Naive thymus-derived CD4-positive, alpha-beta T cell (primary cell): Measurements from ENCODE around the gene PRR15. TPM values are rescaled to one million over a fixed set of nuclear protein-coding genes. Genes with fewer than 3 reads are reported as not detected.

ENCODE experiments used
- ATAC-seq: fragments of 150-1000 bp; cut with Tn5 transposase; 2 replicates; pipeline ENCODE4 v1.10.0; 2021; ENCODE audit warnings: mild to moderate bottlenecking, moderate library complexity
- CTCF ChIA-PET: fragments of 350-600 bp; sonication (Branson Sonifier 250); formaldehyde crosslinking; loops from one replicate; lab custom pipeline; 2021; ENCODE audit warnings: antibody characterized with exemption; lab: Charles Lee
- POLR2A ChIA-PET: fragments of 350-600 bp; sonication (Branson Sonifier 250); formaldehyde crosslinking; loops from one replicate; lab custom pipeline; 2021; ENCODE audit warnings: antibody characterized with exemption, inconsistent platforms; lab: Charles Lee
- DNase-seq, 9 donors: peaks; one replicate each; pipeline versions ENCODE4 v3.0.0 to v3.0.0-alpha.2; 2020 to 2022; ENCODE audit warnings: mixed read lengths in 1 of 9
- H3K27ac ChIP-seq: one replicate; pipeline ENCODE4 v1.7.0; 2013; ENCODE audit warnings: mild to moderate bottlenecking, low read depth, low read length, moderate library complexity
- H3K27me3 ChIP-seq, 2 donors: one replicate each; pipeline ENCODE4 v1.7.0; 2013; ENCODE audit warnings: low read length in 2 of 2, mild to moderate bottlenecking in 2 of 2, moderate library complexity in 2 of 2; ENCODE audit not compliant: control insufficient read depth in 2 of 2, insufficient read depth in 2 of 2
- H3K36me3 ChIP-seq, 3 experiments: 1 replicate in 2 of 3; 2 replicates in 1 of 3; pipeline ENCODE4 v1.7.0; 2013; ENCODE audit warnings: low read length in 3 of 3, mild to moderate bottlenecking in 3 of 3, moderate library complexity in 1 of 3; ENCODE audit not compliant: insufficient read depth in 3 of 3, control insufficient read depth in 2 of 3
- H3K4me1 ChIP-seq, 2 donors: one replicate each; pipeline ENCODE4 v1.7.0; 2013; ENCODE audit warnings: low read length in 2 of 2, mild to moderate bottlenecking in 2 of 2, moderate library complexity in 1 of 2; ENCODE audit not compliant: control insufficient read depth in 2 of 2, insufficient read depth in 2 of 2
- H3K4me3 ChIP-seq: 2 replicates; pipeline ENCODE4 v1.7.0; 2013; ENCODE audit warnings: mild to moderate bottlenecking, low read length
- H3K9me3 ChIP-seq, 3 experiments: 1 replicate in 2 of 3; 2 replicates in 1 of 3; pipeline ENCODE4 v1.7.0; 2013; ENCODE audit warnings: low read length in 3 of 3; ENCODE audit not compliant: control insufficient read depth in 2 of 3
- H3K27ac Mint-ChIP-seq, 9 donors: one replicate each; pipeline ENCODE4 v1.8.0; 2020 to 2022; ENCODE audit warnings: mixed read lengths in 9 of 9, mild to moderate bottlenecking in 8 of 9, moderate library complexity in 5 of 9, inconsistent platforms in 2 of 9
- H3K27me3 Mint-ChIP-seq, 5 donors: one replicate each; pipeline ENCODE4 v1.8.0; 2021 to 2022; ENCODE audit warnings: mixed read lengths in 5 of 5, mild to moderate bottlenecking in 1 of 5
- H3K36me3 Mint-ChIP-seq, 5 donors: one replicate each; pipeline ENCODE4 v1.8.0; 2020 to 2022; ENCODE audit warnings: mixed read lengths in 5 of 5, mild to moderate bottlenecking in 3 of 5, inconsistent platforms in 1 of 5
- H3K4me1 Mint-ChIP-seq, 7 donors: one replicate each; pipeline ENCODE4 v1.8.0; 2020 to 2022; ENCODE audit warnings: mixed read lengths in 7 of 7, mild to moderate bottlenecking in 3 of 7, inconsistent platforms in 1 of 7
- H3K4me3 Mint-ChIP-seq, 10 donors: one replicate each; pipeline ENCODE4 v1.8.0; 2020 to 2022; ENCODE audit warnings: mild to moderate bottlenecking in 10 of 10, mixed read lengths in 10 of 10, moderate library complexity in 6 of 10, inconsistent platforms in 2 of 10
- H3K9me3 Mint-ChIP-seq, 11 donors: one replicate each; pipeline ENCODE4 v1.8.0; 2020 to 2022; ENCODE audit warnings: mixed read lengths in 11 of 11, mild to moderate bottlenecking in 4 of 11, inconsistent platforms in 1 of 11, moderate library complexity in 1 of 11
- intact Hi-C, 2 donors: fragments of 100-400 bp; cut with micrococcal nuclease; formaldehyde crosslinking; loops; one replicate each; pipeline ENCODE4 v1.15.1; 2023
- polyA plus RNA-seq, 2 donors: library from polyadenylated mRNA; unstranded; fragments of 300-500 nt; fragmentation: Illumina TruSeq; gene quantifications; one replicate each; pipeline ENCODE4 v1.2.3, GENCODE V29; 2021
- total RNA-seq, 6 experiments: library from RNA in 5 of 6; stranded (reverse) in 5 of 6; gene quantifications; 1 replicate in 5 of 6; 2 replicates in 1 of 6; pipeline ENCODE4 v1.2.3 and lab custom pipeline; 2021 to 2026

The PRR15 gene
- total and polyA plus RNA-seq, 7 experiments from 2014 or later, result not detected

DNA sequence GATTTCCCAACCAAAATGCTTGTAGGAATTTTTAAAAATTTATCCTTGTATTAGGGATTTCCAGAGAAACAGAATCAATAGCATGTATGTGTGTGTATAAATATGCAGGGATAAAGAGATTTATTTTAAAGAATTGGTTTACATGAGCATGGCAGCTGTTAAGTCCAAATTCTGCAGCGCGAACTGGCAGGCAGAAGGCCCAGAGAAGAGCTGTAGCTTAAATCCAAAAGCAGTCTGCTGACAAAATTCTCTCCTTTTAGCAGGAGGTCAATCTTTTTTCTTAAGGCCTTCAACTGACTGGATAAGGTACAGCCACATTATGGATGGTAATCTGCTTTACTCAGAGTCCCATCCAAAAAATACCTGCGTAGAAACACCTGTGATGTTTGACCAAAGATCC, 42.0 kb downstream of the PRR15 start:
- peaks cover 0 to 23% (median 7%) of the 10 kb centered on the region in 5 donors for H3K27me3 Mint-ChIP-seq
- no peaks in the 10 kb centered on the region for H3K36me3 Mint-ChIP-seq
- no peaks in the 10 kb centered on the region for H3K9me3 ChIP-seq
- ATAC-seq, result no peak
- no peaks in the 10 kb centered on the region for H3K4me1 ChIP-seq
- intact Hi-C loops, result no loop called here
- DNase-seq, result no peak
- no peak overlapping the region for H3K4me3 ChIP-seq
- H3K4me1 Mint-ChIP-seq, result no peaks in the 10 kb centered on the region
- peaks cover 0 to 6% (median 2%) of the 10 kb centered on the region in 11 donors for H3K9me3 Mint-ChIP-seq
- H3K27me3 ChIP-seq, result no peaks in the 10 kb centered on the region
- H3K27ac ChIP-seq, result no peak overlapping the region
- H3K27ac Mint-ChIP-seq, result no peak overlapping the region
- H3K4me3 Mint-ChIP-seq, result no peak overlapping the region
- H3K36me3 ChIP-seq, result no peaks in the 10 kb centered on the region
- ChIA-PET POLR2A (no interaction called here), CTCF (no interaction called here)

DNA sequence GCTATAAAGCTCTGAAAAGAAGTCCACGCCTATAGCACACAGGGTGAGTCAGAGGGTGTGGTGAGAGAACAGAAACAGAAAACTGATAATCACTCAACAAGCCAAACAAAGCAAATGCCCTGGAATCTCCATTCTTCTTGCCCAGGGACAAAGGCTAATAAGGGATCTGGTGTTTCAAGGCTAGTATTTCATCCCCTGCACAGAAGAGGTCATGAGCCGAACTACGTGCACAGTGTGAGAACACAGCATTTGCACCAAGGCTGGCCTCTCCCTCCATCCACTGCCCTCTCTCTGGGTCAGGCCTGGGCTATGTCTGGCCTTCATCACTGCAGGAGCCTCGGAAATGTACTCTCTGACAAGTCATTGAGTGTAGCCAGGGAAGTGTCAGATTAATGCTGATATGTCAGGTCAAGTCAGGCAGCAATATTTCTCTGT, 42.7 kb downstream of the PRR15 start:
- CTCF ChIA-PET, result no interaction called here
- POLR2A ChIA-PET, result no interaction called here
- no peak overlapping the region for H3K27ac ChIP-seq
- intact Hi-C loops, result no loop called here
- Mint-ChIP-seq H3K36me3 (no peaks in the 10 kb centered on the region), H3K4me1 (no peaks in the 10 kb centered on the region), H3K27me3 (peaks cover 0 to 23% (median 7%) of the 10 kb centered on the region in 5 donors), H3K4me3 (no peak overlapping the region), H3K9me3 (peaks cover 0 to 6% (median 2%) of the 10 kb centered on the region in 11 donors), H3K27ac (no peak overlapping the region)
- no peaks in the 10 kb centered on the region for H3K4me1 ChIP-seq
- H3K4me3 ChIP-seq, result no peak overlapping the region
- no peak for ATAC-seq
- DNase-seq, result no peak
- H3K36me3 ChIP-seq, result no peaks in the 10 kb centered on the region
- no peaks in the 10 kb centered on the region for H3K9me3 ChIP-seq
- H3K27me3 ChIP-seq, result no peaks in the 10 kb centered on the region

DNA sequence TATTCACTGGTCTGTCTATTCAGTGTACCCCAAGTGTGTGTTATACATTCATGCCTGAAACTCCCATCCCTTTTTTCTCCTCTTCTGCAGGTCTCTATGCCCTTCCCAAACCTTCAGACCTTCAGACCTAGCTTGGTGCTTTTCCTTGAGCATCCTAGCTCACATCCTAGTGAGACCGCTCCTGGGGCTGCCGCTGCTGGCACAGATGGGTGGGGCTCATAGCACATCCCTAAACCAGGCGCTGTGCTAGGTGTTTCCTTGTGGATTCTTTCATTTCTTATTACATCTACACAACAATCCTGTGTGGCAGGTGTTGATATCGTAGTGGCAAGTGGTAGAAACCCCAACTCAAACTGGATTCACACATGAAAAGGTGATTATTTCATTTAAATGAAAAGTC, 43.2 kb downstream of the PRR15 start:
- peaks cover 0 to 6% (median 2%) of the 10 kb centered on the region in 11 donors for H3K9me3 Mint-ChIP-seq
- ChIA-PET CTCF (no interaction called here), POLR2A (no interaction called here)
- no peaks in the 10 kb centered on the region for H3K4me1 Mint-ChIP-seq
- ATAC-seq, result no peak
- Histone ChIP-seq H3K27ac (no peak overlapping the region), H3K4me3 (no peak overlapping the region), H3K4me1 (no peaks in the 10 kb centered on the region), H3K9me3 (no peaks in the 10 kb centered on the region), H3K36me3 (no peaks in the 10 kb centered on the region), H3K27me3 (no peaks in the 10 kb centered on the region)
- DNase-seq, result no peak
- H3K27ac Mint-ChIP-seq, result no peak overlapping the region
- no peaks in the 10 kb centered on the region for H3K36me3 Mint-ChIP-seq
- H3K4me3 Mint-ChIP-seq, result no peak overlapping the region
- intact Hi-C loops, result no loop called here
- H3K27me3 Mint-ChIP-seq, result peaks cover 0 to 27% (median 8%) of the 10 kb centered on the region in 5 donors

DNA sequence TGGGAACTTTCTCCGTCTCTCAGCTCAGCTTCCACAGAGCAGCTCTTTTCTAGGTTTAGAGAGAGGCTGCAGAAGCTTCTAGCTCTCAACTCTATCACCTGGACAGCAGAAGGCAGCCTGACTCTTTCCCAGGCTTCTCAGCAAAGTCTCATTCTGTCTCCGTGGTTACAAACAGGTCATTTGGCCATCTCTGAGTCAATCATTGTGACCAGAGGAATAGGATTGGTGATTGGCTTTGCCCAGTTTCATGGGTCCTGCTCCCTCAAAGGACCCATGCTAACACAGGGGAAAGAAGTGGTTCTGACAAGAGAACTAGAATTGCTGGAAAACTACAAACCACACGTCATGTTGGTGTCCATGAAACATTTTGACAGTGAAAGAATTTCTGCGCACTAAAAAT, 43.6 kb downstream of the PRR15 start:
- POLR2A ChIA-PET, result no interaction called here
- peaks cover 0 to 6% (median 2%) of the 10 kb centered on the region in 11 donors for H3K9me3 Mint-ChIP-seq

DNA sequence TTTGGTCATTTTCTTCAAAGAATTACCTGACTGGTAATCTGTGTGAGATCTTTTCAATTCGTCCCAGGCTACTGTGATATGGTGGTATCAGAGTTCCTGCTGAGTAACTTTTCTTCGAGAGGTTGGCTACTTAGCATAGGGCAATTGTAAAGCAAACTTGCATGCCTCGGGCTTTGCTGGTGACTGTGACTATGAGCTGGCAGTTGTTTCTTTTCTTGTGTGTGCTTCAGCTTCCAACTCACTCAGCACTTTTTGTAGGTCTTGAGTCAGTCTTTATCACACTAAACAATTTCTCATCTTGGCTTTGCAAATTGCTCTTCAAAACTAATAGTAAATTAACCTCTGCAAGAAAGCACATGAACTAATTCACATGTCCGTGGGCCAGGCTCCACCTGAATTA, 44.3 kb downstream of the PRR15 start:
- Mint-ChIP-seq H3K4me3 (no peak overlapping the region), H3K4me1 (no peaks in the 10 kb centered on the region), H3K36me3 (no peaks in the 10 kb centered on the region), H3K9me3 (peaks cover 0 to 6% (median 2%) of the 10 kb centered on the region in 11 donors), H3K27me3 (peaks cover 0 to 30% (median 10%) of the 10 kb centered on the region in 5 donors), H3K27ac (no peak overlapping the region)
- Histone ChIP-seq H3K4me3 (no peak overlapping the region), H3K27ac (no peak overlapping the region), H3K27me3 (no peaks in the 10 kb centered on the region), H3K36me3 (no peaks in the 10 kb centered on the region), H3K4me1 (no peaks in the 10 kb centered on the region), H3K9me3 (no peaks in the 10 kb centered on the region)
- intact Hi-C loops, result no loop called here
- POLR2A ChIA-PET, result no interaction called here
- no peak for DNase-seq
- ATAC-seq, result no peak
- CTCF ChIA-PET, result no interaction called here

More for the DNA sequence above, 43.6 kb downstream of the PRR15 start:
- Mint-ChIP-seq H3K27ac (no peak overlapping the region), H3K4me1 (no peaks in the 10 kb centered on the region), H3K36me3 (no peaks in the 10 kb centered on the region), H3K27me3 (peaks cover 0 to 31% (median 10%) of the 10 kb centered on the region in 5 donors), H3K4me3 (no peak overlapping the region)
- Histone ChIP-seq H3K9me3 (no peaks in the 10 kb centered on the region), H3K27me3 (no peaks in the 10 kb centered on the region), H3K27ac (no peak overlapping the region), H3K36me3 (no peaks in the 10 kb centered on the region), H3K4me3 (no peak overlapping the region), H3K4me1 (no peaks in the 10 kb centered on the region)
- CTCF ChIA-PET, result no interaction called here
- DNase-seq, result no peak
- ATAC-seq, result no peak
- intact Hi-C loops, result no loop called here

DNA sequence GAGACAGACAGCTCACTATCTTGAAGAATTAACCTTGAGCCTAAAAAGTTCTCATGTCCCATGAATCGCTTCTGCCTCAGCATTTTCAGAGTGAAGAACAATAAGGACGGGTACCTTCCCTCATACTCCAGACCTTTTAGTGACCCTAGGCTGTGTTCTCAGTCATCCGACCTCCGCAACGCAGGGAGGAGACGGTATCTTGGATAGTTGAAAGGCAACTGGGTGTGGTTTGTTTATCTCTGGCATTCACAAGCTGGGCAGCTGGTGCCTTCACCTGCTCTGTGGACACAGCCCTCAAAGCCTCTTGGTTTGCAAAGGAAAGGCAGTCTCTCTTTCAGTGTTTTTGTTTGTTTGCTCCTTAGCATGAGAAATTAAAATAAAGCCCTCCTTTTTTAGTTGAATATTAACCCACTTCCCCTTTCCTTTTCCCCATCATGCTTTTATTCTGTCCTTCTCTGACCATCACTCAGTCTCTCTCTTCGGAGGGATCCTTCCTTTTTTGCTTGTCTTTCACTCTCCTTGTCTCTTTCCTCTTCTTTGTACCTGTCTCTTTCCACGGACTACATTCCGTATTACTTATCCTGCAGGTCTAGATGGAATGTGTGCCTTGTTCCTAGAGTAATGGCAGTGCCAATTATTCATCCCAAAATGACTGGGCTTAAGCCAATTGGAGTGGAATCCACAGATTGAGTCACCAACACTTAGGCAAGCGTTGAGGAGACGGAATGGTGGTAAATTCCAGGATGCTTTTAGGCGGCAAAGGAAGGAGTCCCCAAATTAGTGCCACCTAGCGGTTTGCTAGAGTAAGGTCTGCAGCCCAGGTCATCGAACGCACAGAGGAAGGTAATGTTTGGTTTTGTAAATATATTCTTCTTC, 45.8 kb downstream of the PRR15 start:
- no peaks in the 10 kb centered on the region for H3K4me1 Mint-ChIP-seq
- peaks cover 0 to 5% (median under 1%) of the 10 kb centered on the region in 11 donors for H3K9me3 Mint-ChIP-seq
- no peaks in the 10 kb centered on the region for H3K36me3 Mint-ChIP-seq
- intact Hi-C loops, result no loop called here
- ChIA-PET POLR2A (no interaction called here), CTCF (no interaction called here)
- H3K27ac ChIP-seq, result no peak overlapping the region
- no peak overlapping the region for H3K4me3 ChIP-seq
- no peaks in the 10 kb centered on the region for H3K36me3 ChIP-seq
- H3K4me3 Mint-ChIP-seq, result no peak overlapping the region
- no peak for DNase-seq
- no peaks in the 10 kb centered on the region for H3K27me3 ChIP-seq
- peaks cover 0 to 29% (median 6%) of the 10 kb centered on the region in 5 donors for H3K27me3 Mint-ChIP-seq
- H3K27ac Mint-ChIP-seq, result no peak overlapping the region
- H3K4me1 ChIP-seq, result no peaks in the 10 kb centered on the region
- H3K9me3 ChIP-seq, result no peaks in the 10 kb centered on the region
- ATAC-seq, result no peak

DNA sequence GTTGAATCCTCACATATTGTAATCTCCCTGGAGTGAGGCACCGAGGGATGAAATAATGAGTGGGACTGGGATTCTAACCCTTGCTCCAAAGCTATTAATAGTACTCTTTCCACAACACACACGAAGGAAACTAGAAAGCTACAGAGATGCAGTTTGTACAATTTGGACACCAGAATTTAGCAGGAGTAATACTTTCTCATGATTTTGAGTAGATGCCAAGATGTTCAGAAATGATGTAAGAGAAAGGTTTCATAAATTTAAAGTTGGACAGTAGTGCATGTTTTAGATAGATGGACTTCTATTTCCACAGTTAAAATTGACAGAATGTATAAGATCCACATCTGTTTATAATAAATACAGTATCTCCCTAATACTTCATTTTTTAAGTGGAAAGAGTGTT, 46.5 kb downstream of the PRR15 start:
- Histone ChIP-seq H3K36me3 (no peaks in the 10 kb centered on the region), H3K4me1 (no peaks in the 10 kb centered on the region), H3K9me3 (no peaks in the 10 kb centered on the region), H3K27me3 (no peaks in the 10 kb centered on the region), H3K4me3 (no peak overlapping the region), H3K27ac (no peak overlapping the region)
- no peaks in the 10 kb centered on the region for H3K36me3 Mint-ChIP-seq
- peaks cover 0 to 7% (median 0%) of the 10 kb centered on the region in 11 donors for H3K9me3 Mint-ChIP-seq
- H3K27me3 Mint-ChIP-seq, result peaks cover 0 to 31% (median 5%) of the 10 kb centered on the region in 5 donors
- no peaks in the 10 kb centered on the region for H3K4me1 Mint-ChIP-seq
- intact Hi-C loops, result no loop called here
- no peak overlapping the region for H3K27ac Mint-ChIP-seq
- H3K4me3 Mint-ChIP-seq, result no peak overlapping the region
- CTCF ChIA-PET, result interaction anchor here (0.6 kb wide), 1 partner anchor 1379 kb away, joined by 3 read pairs; no protein-coding TSS in a partner anchor
- no peak for ATAC-seq
- POLR2A ChIA-PET, result no interaction called here
- DNase-seq, result no peak
